HepG2 (cell line): ENCODE data around the gene WWP2. TPM values are rescaled to one million over a fixed set of nuclear protein-coding genes. Genes with fewer than 3 reads are reported as not detected.

ENCODE experiments used
- CHD4 ChIP-seq: fragments of 200-600 bp; sonication (generic); IDR thresholded peaks from 2 replicates; pipeline ENCODE4 v1.7.0; 2017; ENCODE audit warnings: mild to moderate bottlenecking, low read length, borderline replicate concordance
- EZH2 ChIP-seq: conservative IDR thresholded peaks from 2 replicates; pipeline ENCODE4 v1.6.1; 2012; ENCODE audit warnings: mild to moderate bottlenecking, low read depth, low read length, moderate library complexity
- GPN1 ChIP-seq: sonication (generic); formaldehyde crosslinking; IDR thresholded peaks from 2 replicates; pipeline ENCODE4 v1.5.1; 2020; ENCODE audit warnings: missing genetic modification reagents, borderline replicate concordance
- GTF3A ChIP-seq: sonication (generic); formaldehyde crosslinking; conservative IDR thresholded peaks from 2 replicates; pipeline ENCODE4 v1.4.0; 2020; ENCODE audit warnings: mild to moderate bottlenecking, missing genetic modification reagents
- HIVEP1 ChIP-seq: sonication (generic); formaldehyde crosslinking; IDR thresholded peaks from 2 replicates; pipeline ENCODE4 v1.4.0; 2020; ENCODE audit warnings: mild to moderate bottlenecking, missing genetic modification reagents
- HMGA1 ChIP-seq: sonication (generic); formaldehyde crosslinking; conservative IDR thresholded peaks from 2 replicates; pipeline ENCODE4 v1.4.0; 2020; ENCODE audit warnings: missing genetic modification reagents
- IRX3 ChIP-seq: sonication (generic); formaldehyde crosslinking; IDR thresholded peaks from 2 replicates; pipeline ENCODE4 v1.8.1; 2023; ENCODE audit warnings: mild to moderate bottlenecking, low read depth, missing genetic modification reagents, borderline replicate concordance
- KLF12 ChIP-seq: sonication (generic); formaldehyde crosslinking; IDR thresholded peaks from 2 replicates; pipeline ENCODE4 v1.4.0; 2020; ENCODE audit warnings: missing genetic modification reagents, borderline replicate concordance
- MIXL1 ChIP-seq: IDR thresholded peaks from 2 replicates; pipeline ENCODE4 v1.6.1; 2016
- PRPF4 ChIP-seq: fragments of 200-400 bp; formaldehyde crosslinking; IDR thresholded peaks from 2 replicates; pipeline ENCODE4 v1.6.1; 2016; ENCODE audit warnings: low read length, low read depth; ENCODE audit not compliant: poor library complexity, severe bottlenecking
- SKI ChIP-seq: fragments of 450-650 bp; IDR thresholded peaks from one replicate; pipeline ENCODE4 v1.6.1; 2018; ENCODE audit warnings: mild to moderate bottlenecking; ENCODE audit not compliant: partially characterized antibody
- TEAD3 ChIP-seq: optimal IDR thresholded peaks from 2 replicates; pipeline ENCODE3; 2016; ENCODE audit warnings: borderline replicate concordance
- THYN1 ChIP-seq: sonication (generic); formaldehyde crosslinking; IDR thresholded peaks from 2 replicates; pipeline ENCODE4 v1.8.1; 2023; ENCODE audit warnings: low read depth, mild to moderate bottlenecking, moderate library complexity, missing genetic modification reagents, borderline replicate concordance
- TOPORS ChIP-seq: sonication (generic); formaldehyde crosslinking; IDR thresholded peaks from 2 replicates; pipeline ENCODE4 v1.8.0; 2023; ENCODE audit warnings: mild to moderate bottlenecking, missing genetic modification reagents
- ZNF274 ChIP-seq: sonication (generic); formaldehyde crosslinking; IDR thresholded peaks from 2 replicates; pipeline ENCODE4 v1.5.1; 2020; ENCODE audit warnings: mild to moderate bottlenecking, missing genetic modification reagents
- ZNF562 ChIP-seq: sonication (generic); formaldehyde crosslinking; IDR thresholded peaks from 2 replicates; pipeline ENCODE4 v1.8.0; 2022; ENCODE audit warnings: missing genetic modification reagents, borderline replicate concordance
- ZNF788 ChIP-seq: sonication (generic); formaldehyde crosslinking; IDR thresholded peaks from 2 replicates; pipeline ENCODE4 v1.5.0; 2020; ENCODE audit warnings: mild to moderate bottlenecking, missing genetic modification reagents, borderline replicate concordance
- polyA plus RNA-seq, 8 experiments: library from polyadenylated mRNA; depleted of rRNA in 3 of 8; stranded (reverse) in 7 of 8; unstranded in 1 of 8; fragments of >200 nt; fragmentation: Illumina TruSeq in 4 of 8; extraction: Trizol in 4 of 8; gene quantifications; 2 replicates each; pipeline versions ENCODE4 v1.2.1 to v1.2.3, GENCODE V29; 2011 to 2016; ENCODE audit warnings: low read depth in 4 of 8, missing spikeins in 1 of 8, mixed read lengths in 1 of 8; ENCODE audit not compliant: insufficient read depth in 1 of 8
- total RNA-seq, 5 experiments: library from RNA; depleted of rRNA; stranded (reverse); fragments of >200 nt; fragmentation: Illumina TruSeq; extraction: Trizol; gene quantifications; 2 replicates each; pipeline ENCODE4 v1.2.3, GENCODE V29; 2016; ENCODE audit warnings: low read depth in 1 of 5
- TF ChIP-seq, protein P1 (sequence below): sonication (generic); formaldehyde crosslinking; IDR thresholded peaks from 2 replicates; pipeline ENCODE4 v1.4.0; 2020; ENCODE audit warnings: missing genetic modification reagents, borderline replicate concordance
- TF ChIP-seq, protein P2 (sequence below): sonication (generic); formaldehyde crosslinking; IDR thresholded peaks from 2 replicates; pipeline ENCODE4 v1.4.0; 2020; ENCODE audit warnings: low read depth, missing genetic modification reagents
- TF ChIP-seq, protein P3 (sequence below): sonication (generic); formaldehyde crosslinking; IDR thresholded peaks from 2 replicates; pipeline ENCODE4 v1.5.0; 2020; ENCODE audit warnings: missing genetic modification reagents, mild to moderate bottlenecking, borderline replicate concordance
- TF ChIP-seq, protein P4 (sequence below): sonication (generic); formaldehyde crosslinking; IDR thresholded peaks from 2 replicates; pipeline ENCODE4 v1.5.0; 2020; ENCODE audit warnings: mild to moderate bottlenecking, low read depth, missing genetic modification reagents, borderline replicate concordance

The WWP2 gene
- total and polyA plus RNA-seq, 2 of the 13 experiments (the other 11 are each of a cell fraction or from before 2014, with no cell fraction given): 11.4 to 28.2 TPM

DNA sequence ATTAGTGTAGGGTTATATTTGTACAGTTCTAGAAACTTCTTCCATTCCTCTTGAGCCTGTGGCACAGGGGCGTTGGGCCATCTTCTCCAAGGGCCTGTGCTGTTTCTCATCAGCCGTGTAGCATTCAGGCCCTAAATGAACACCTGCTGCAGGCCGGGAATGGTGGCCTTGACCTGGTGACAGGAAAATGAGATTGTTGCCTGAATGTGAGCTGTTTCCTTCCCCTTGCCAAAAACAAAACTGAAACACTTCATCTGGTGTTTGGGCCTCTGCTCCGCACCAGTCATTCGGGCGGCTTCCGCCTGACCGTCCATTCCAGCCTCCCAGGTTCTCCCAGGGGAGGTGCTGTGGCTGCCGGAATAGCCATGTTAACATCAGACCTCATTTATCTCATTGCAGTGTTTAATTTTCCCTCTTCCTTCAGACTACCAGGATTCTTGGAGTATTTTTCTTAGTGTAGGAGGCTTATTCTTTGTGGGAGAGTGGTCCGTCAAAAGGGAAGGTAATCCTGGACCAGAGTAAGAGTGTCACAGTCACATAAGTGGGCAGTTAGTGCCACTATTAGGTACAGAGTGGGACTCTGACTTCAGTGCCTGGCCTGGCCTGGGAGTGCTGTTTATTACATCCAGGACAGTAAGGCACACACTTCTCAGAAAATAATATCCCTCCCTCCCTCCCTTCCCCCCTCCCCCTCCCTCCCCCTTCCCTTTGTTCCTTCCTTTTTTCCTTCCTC, 61.9 kb downstream of the WWP2 start (continued):
- TF ChIP-seq, protein P1, sequence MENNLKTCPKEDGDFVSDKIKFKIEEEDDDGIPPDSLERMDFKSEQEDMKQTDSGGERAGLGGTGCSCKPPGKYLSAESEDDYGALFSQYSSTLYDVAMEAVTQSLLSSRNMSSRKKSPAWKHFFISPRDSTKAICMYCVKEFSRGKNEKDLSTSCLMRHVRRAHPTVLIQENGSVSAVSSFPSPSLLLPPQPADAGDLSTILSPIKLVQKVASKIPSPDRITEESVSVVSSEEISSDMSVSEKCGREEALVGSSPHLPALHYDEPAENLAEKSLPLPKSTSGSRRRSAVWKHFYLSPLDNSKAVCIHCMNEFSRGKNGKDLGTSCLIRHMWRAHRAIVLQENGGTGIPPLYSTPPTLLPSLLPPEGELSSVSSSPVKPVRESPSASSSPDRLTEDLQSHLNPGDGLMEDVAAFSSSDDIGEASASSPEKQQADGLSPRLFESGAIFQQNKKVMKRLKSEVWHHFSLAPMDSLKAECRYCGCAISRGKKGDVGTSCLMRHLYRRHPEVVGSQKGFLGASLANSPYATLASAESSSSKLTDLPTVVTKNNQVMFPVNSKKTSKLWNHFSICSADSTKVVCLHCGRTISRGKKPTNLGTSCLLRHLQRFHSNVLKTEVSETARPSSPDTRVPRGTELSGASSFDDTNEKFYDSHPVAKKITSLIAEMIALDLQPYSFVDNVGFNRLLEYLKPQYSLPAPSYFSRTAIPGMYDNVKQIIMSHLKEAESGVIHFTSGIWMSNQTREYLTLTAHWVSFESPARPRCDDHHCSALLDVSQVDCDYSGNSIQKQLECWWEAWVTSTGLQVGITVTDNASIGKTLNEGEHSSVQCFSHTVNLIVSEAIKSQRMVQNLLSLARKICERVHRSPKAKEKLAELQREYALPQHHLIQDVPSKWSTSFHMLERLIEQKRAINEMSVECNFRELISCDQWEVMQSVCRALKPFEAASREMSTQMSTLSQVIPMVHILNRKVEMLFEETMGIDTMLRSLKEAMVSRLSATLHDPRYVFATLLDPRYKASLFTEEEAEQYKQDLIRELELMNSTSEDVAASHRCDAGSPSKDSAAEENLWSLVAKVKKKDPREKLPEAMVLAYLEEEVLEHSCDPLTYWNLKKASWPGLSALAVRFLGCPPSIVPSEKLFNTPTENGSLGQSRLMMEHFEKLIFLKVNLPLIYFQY (CRISPR knock-in tag): no peak
- TF ChIP-seq MIXL1 (CRISPR knock-in tag) (peak; percentile 73), ZNF562 (CRISPR knock-in tag) (no peak), ZNF788 (CRISPR knock-in tag) (0 out of 2 replicates have a peak, but pooled peaks have one; percentile 19), PRPF4 (peak; percentile 94), CHD4 (no peak), GTF3A (CRISPR knock-in tag) (no peak), EZH2 (no peak), HIVEP1 (CRISPR knock-in tag) (no peak), GPN1 (CRISPR knock-in tag) (no peak), ZNF274 (CRISPR knock-in tag) (no peak), HMGA1 (CRISPR knock-in tag) (no peak), THYN1 (no peak), IRX3 (CRISPR knock-in tag) (no peak), SKI (no peak), TOPORS (no peak), TEAD3 (peak; percentile 63), KLF12 (no peak)
- TF ChIP-seq, protein P2, sequence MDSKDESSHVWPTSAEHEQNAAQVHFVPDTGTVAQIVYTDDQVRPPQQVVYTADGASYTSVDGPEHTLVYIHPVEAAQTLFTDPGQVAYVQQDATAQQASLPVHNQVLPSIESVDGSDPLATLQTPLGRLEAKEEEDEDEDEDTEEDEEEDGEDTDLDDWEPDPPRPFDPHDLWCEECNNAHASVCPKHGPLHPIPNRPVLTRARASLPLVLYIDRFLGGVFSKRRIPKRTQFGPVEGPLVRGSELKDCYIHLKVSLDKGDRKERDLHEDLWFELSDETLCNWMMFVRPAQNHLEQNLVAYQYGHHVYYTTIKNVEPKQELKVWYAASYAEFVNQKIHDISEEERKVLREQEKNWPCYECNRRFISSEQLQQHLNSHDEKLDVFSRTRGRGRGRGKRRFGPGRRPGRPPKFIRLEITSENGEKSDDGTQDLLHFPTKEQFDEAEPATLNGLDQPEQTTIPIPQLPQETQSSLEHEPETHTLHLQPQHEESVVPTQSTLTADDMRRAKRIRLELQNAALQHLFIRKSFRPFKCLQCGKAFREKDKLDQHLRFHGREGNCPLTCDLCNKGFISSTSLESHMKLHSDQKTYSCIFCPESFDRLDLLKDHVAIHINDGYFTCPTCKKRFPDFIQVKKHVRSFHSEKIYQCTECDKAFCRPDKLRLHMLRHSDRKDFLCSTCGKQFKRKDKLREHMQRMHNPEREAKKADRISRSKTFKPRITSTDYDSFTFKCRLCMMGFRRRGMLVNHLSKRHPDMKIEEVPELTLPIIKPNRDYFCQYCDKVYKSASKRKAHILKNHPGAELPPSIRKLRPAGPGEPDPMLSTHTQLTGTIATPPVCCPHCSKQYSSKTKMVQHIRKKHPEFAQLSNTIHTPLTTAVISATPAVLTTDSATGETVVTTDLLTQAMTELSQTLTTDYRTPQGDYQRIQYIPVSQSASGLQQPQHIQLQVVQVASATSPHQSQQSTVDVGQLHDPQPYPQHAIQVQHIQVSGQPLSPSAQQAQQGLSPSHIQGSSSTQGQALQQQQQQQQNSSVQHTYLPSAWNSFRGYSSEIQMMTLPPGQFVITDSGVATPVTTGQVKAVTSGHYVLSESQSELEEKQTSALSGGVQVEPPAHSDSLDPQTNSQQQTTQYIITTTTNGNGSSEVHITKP (CRISPR knock-in tag): peak; percentile 47; the same call in 1 of the 2 replicates
- TF ChIP-seq, protein P3, sequence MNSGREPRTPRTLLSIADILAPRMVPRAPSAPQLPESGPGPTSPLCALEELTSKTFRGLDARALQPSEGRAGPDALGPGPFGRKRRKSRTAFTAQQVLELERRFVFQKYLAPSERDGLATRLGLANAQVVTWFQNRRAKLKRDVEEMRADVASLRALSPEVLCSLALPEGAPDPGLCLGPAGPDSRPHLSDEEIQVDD (CRISPR knock-in tag): 0 out of 2 replicates have a peak, but pooled peaks have one; percentile 37
- TF ChIP-seq, protein P4, sequence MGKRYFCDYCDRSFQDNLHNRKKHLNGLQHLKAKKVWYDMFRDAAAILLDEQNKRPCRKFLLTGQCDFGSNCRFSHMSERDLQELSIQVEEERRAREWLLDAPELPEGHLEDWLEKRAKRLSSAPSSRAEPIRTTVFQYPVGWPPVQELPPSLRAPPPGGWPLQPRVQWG (CRISPR knock-in tag): no peak
